GM13977 (cell line): ENCODE measurements around the gene ZBTB45.

ENCODE experiments used
- DNase-seq: peaks from one replicate; pipeline ENCODE4 v3.0.0; 2012; ENCODE audit warnings: low spot score
- CTCF ChIP-seq: IDR thresholded peaks from 2 replicates; pipeline ENCODE4 v1.5.1; 2012; ENCODE audit warnings: mild to moderate bottlenecking, control low read depth; ENCODE audit not compliant: insufficient read depth; ENCODE audit errors: extremely low read depth, missing control alignments
- in situ Hi-C: fragments of 300-500 bp; cut with MboI; formaldehyde crosslinking; loops from one replicate; pipeline ENCODE4 v1.12.0; 2022; ENCODE audit warnings: low sequenced_read_pairs, low pct_unique_long_range_greater_than_20kb, mixed read lengths, inconsistent platforms; ENCODE audit not compliant: unreplicated experiment

The ZBTB45 gene

GRCh38 chr19:58554494-58555368 is 35.1 kb upstream of the ZBTB45 start, which contains the start of gene CHMP2A:
Gene CHMP2A, minus strand, starts transcription at chr19:58555105. Its CDS starts 893 bp downstream, at chr19:58554212.
- no peak for TF ChIP-seq CTCF
- DNase-seq, result peak; percentile 96
- in situ Hi-C loops, result no loop called here

- in situ Hi-C loops, result no loop called here
- no peak for DNase-seq
- TF ChIP-seq CTCF, result no peak
Observed at GRCh38 chr19:58553799-58554493, 34.3 kb upstream of the ZBTB45 start.

GRCh38 chr19:58552655-58553054 is 33.0 kb upstream of the ZBTB45 start:
- no peak for DNase-seq
- TF ChIP-seq CTCF, result no peak
- in situ Hi-C loops, result no loop called here

GRCh38 chr19:58551577-58552471 is 32.2 kb upstream of the ZBTB45 start:
- no peak for DNase-seq
- in situ Hi-C loops, result no loop called here
- TF ChIP-seq CTCF, result no peak

- TF ChIP-seq CTCF, result no peak
Observed at GRCh38 chr19:58551123-58551497, 31.5 kb upstream of the ZBTB45 start.

More at GRCh38 chr19:58551123-58551497, 31.5 kb upstream of the ZBTB45 start:
- no peak for DNase-seq
- in situ Hi-C loops, result no loop called here
